Thoracic aorta (tissue), 2 donors: ENCODE data around the gene AQP11. TPM values are rescaled to one million over a fixed set of nuclear protein-coding genes. Genes with fewer than 3 reads are reported as not detected.
"Not testable (repeated sequence)": the region's sequence is repeated elsewhere in the genome, so short reads cannot be mapped to it uniquely, and the experiment has no call there.

Experiments
- ATAC-seq: fragments of 150-250 bp; one replicate; pipeline ENCODE4 v1.8.0; 2017; ENCODE audit warnings: low read depth; ENCODE audit not compliant: insufficient number of reproducible peaks, low FRiP score
- DNase-seq: peaks from one replicate; pipeline ENCODE4 v3.0.0-alpha.2; 2020; ENCODE audit warnings: low spot score
- H3K27ac ChIP-seq, 2 donors: fragments of 200-600 bp; sonication (generic); 1 replicate in 1 of 2; 2 replicates in 1 of 2; pipeline ENCODE4 v1.5.1; 2016; ENCODE audit warnings: mild to moderate bottlenecking in 2 of 2, moderate library complexity in 2 of 2
- H3K27me3 ChIP-seq: fragments of 200-600 bp; sonication (generic); replicated peaks from 2 replicates; pipeline ENCODE4 v1.6.0; 2016; ENCODE audit warnings: mild to moderate bottlenecking; ENCODE audit not compliant: insufficient read depth
- H3K36me3 ChIP-seq: fragments of 200-600 bp; sonication (generic); one replicate; pipeline ENCODE4 v1.5.1; 2016
- H3K4me1 ChIP-seq, 2 donors: fragments of 200-600 bp; sonication (generic); 1 replicate in 1 of 2; 2 replicates in 1 of 2; pipeline versions ENCODE4 v1.5.1 to v1.6.0; 2016; ENCODE audit warnings: low read depth in 2 of 2, mild to moderate bottlenecking in 1 of 2; ENCODE audit not compliant: control insufficient read depth in 1 of 2
- H3K4me3 ChIP-seq: fragments of 200-600 bp; sonication (generic); 2 replicates; pipeline ENCODE4 v1.5.1; 2016; ENCODE audit warnings: mild to moderate bottlenecking
- H3K9me3 ChIP-seq: fragments of 200-600 bp; sonication (generic); 2 replicates; pipeline ENCODE4 v1.5.1; 2016
- total RNA-seq, 2 donors: library from RNA; depleted of rRNA; stranded (reverse); fragments of >200 nt; gene quantifications; one replicate each; pipeline versions ENCODE4 v1.1.0 to v1.2.3, GENCODE V29; 2016
- TF ChIP-seq, protein P1 (sequence below): fragments of 200-600 bp; sonication (generic); IDR thresholded peaks from one replicate; pipeline ENCODE4 v1.5.1; 2019; ENCODE audit warnings: antibody characterized with exemption

The AQP11 gene
- total RNA-seq, 2 donors from 2014 or later, result not detected

DNA sequence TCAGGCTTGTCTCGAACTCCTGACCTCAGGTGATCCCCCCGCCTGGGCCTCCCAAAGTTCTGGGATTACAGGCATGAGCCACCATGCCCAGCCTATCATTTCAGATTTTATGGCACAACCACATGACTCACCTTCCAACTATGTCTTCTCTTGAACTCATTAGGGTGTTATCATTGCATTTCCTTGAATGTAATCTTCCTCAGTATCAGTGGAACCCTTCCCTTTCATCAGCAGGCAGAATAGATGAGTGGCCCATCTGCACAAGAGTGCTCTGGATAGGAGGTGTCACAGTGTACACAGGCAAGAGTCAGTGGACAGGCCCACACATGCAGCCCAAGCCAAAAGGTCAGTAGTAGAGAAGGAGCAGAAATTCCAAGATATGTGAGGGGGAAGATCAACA is 29.1 kb upstream of the AQP11 start:
- no peak overlapping the region for H3K27ac ChIP-seq
- no peaks in the 10 kb centered on the region for H3K4me1 ChIP-seq
- TF ChIP-seq, protein P1, sequence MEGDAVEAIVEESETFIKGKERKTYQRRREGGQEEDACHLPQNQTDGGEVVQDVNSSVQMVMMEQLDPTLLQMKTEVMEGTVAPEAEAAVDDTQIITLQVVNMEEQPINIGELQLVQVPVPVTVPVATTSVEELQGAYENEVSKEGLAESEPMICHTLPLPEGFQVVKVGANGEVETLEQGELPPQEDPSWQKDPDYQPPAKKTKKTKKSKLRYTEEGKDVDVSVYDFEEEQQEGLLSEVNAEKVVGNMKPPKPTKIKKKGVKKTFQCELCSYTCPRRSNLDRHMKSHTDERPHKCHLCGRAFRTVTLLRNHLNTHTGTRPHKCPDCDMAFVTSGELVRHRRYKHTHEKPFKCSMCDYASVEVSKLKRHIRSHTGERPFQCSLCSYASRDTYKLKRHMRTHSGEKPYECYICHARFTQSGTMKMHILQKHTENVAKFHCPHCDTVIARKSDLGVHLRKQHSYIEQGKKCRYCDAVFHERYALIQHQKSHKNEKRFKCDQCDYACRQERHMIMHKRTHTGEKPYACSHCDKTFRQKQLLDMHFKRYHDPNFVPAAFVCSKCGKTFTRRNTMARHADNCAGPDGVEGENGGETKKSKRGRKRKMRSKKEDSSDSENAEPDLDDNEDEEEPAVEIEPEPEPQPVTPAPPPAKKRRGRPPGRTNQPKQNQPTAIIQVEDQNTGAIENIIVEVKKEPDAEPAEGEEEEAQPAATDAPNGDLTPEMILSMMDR, result no peak
- no peaks in the 10 kb centered on the region for H3K9me3 ChIP-seq
- no peak overlapping the region for H3K4me3 ChIP-seq
- no peaks in the 10 kb centered on the region for H3K36me3 ChIP-seq
- no peak for ATAC-seq
- no peak for DNase-seq
- H3K27me3 ChIP-seq, result no peaks in the 10 kb centered on the region

DNA sequence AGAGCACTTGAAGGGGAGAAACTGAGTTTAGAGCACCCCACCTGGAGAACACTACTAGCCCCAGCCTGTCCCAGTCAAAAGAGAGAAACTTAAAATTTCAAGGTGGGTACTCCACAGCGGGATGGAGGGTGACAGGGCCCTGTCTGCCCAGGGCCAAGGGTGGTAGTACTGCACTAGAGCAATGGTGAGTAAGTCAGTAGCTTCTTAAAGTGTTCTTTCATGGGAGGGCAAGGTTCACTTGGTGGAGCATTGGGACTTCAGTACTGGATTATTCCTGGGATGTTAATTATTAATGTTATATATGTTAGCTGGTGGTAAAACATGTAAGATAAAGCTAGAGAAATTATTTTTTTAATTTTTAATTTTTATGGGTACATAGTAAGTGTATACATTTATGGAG is 28.5 kb upstream of the AQP11 start:
- H3K4me3 ChIP-seq, result no peak overlapping the region
- ATAC-seq (no peak), DNase-seq (no peak)
- no peaks in the 10 kb centered on the region for H3K27me3 ChIP-seq
- H3K4me1 ChIP-seq, result no peaks in the 10 kb centered on the region
- H3K27ac ChIP-seq, result no peak overlapping the region
- no peaks in the 10 kb centered on the region for H3K9me3 ChIP-seq
- TF ChIP-seq, protein P1, result no peak
- H3K36me3 ChIP-seq, result no peaks in the 10 kb centered on the region

DNA sequence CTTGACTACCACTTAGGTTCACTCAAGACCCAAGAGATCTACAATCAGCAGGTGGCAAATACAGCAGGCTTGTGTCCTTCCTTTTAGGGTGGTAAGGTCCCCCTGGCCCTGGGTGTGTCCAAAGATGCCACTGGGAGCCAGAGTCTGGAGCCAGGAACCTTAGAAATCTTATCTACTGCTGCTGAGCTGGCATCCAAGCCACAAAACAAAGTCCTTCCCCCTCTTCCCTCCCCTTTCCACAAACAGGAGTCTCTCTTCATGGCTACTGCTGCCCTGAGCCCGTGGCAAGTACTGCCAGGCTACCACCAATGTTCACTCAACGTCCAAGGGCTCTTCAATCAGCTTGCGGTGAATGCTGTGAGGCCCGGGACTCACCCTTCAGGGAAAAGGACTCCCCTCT is 21.4 kb upstream of the AQP11 start:
- Histone ChIP-seq H3K9me3 (no peaks in the 10 kb centered on the region), H3K36me3 (no peaks in the 10 kb centered on the region), H3K27ac (no peak overlapping the region), H3K27me3 (no peaks in the 10 kb centered on the region), H3K4me1 (no peaks in the 10 kb centered on the region), H3K4me3 (no peak overlapping the region)
- TF ChIP-seq, protein P1, result no peak
- ATAC-seq (no peak), DNase-seq (no peak)

DNA sequence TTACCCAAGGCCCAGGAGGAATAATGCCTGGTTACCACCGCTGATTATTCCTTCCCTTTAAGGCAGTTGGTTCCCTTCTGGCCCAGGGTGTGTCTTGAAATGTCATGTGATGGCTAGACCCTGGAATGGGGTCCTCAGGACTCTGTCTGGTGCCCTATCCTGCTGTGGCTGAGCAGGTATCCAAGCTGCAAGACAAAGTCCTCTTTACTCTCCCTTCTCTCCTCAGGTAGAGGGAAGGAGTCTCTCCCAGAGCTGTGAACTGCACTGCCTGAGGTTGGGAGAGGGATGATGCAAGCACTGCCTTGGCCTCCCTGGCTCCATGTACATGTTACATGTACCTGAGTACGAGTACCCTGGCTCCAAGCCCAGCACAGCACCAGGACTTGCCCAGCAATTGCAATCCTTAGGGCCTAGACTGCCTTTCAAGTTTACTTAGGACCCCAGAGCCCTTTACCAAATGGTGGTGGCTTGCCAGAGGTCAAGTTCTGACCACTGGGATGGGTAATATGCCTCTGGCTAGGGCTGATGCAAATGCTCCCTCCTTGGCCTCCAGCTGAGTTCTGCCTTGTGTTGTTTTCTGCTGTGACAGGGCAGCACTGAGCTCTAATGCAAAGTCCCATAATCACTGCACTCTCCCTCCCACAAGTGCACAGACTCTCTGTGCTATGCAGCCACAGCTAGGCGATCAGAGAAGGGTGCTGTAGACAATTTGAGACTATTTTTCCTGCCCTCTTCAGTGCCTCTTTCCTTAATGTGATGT is 20.7 kb upstream of the AQP11 start:
- DNase-seq, result no peak
- Histone ChIP-seq H3K27ac (no peak overlapping the region), H3K27me3 (no peaks in the 10 kb centered on the region), H3K4me1 (no peaks in the 10 kb centered on the region), H3K4me3 (no peak overlapping the region), H3K9me3 (no peaks in the 10 kb centered on the region), H3K36me3 (no peaks in the 10 kb centered on the region)
- TF ChIP-seq, protein P1, result no peak
- no peak for ATAC-seq

DNA sequence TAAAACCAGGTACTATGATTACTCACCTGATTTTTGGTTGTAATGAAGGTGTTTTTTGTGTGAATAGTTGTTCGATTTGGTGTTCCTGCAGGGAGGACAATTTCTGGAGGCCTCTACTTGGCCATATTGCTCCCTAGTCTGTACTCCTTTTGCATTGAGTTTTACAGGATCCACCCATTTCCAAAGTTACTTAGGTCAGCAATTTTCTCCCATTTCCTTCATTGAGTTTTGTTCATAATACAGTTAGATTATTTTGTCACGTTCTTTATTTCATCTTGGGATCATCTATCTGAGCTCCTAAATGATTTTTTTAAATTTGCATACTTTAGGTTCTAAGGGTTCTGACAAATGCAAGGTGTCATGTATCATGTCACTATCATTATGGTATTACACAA is 20.1 kb upstream of the AQP11 start:
- H3K4me3 ChIP-seq, result no peak overlapping the region
- no peak for DNase-seq
- TF ChIP-seq, protein P1, result no peak

DNA sequence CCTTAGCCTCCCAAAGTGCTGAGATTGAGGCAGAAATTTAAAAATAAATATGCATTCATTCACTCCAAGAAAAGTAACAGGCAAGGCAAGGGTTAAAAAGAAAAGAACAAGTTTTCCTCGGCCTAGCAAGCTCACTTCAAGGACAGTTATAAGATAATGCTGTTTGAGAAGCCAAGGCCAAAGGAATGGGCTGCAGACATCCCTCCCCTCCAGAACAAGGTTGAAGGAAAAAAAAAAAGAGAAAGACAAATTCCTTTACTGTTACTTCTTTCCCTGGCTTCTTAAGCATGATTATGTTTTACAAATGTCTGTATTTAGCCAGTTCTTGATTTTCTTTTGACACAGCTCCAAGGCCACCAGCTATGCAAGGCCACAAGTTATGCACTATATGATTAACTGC is 18.9 kb upstream of the AQP11 start:
- not testable (repeated sequence) for H3K36me3 ChIP-seq, ATAC-seq, H3K4me1 ChIP-seq, H3K4me3 ChIP-seq, DNase-seq, H3K9me3 ChIP-seq, H3K27ac ChIP-seq, H3K27me3 ChIP-seq

More for the DNA sequence above, 20.1 kb upstream of the AQP11 start:
- H3K9me3 ChIP-seq, result no peaks in the 10 kb centered on the region
- no peak overlapping the region for H3K27ac ChIP-seq
- no peaks in the 10 kb centered on the region for H3K4me1 ChIP-seq
- H3K36me3 ChIP-seq, result no peaks in the 10 kb centered on the region
- H3K27me3 ChIP-seq, result no peaks in the 10 kb centered on the region
- no peak for ATAC-seq

DNA sequence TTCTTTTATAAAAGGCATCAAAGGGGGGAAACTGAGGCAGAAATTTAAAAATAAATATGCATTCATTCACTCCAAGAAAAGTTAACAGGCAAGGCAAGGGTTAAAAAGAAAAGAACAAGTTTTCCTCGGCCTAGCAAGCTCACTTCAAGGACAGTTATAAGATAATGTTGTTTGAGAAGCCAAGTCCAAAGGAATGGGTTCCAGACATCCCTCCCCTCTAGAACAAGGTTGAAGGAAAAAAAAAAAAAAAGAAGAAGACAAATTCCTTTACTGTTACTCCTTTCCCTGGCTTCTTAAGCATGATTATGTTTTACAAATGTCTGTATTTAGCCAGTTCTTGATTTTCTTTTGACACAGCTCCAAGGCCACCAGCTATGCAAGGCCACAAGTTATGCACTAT is 14.3 kb upstream of the AQP11 start:
- not testable (repeated sequence) for H3K9me3 ChIP-seq, H3K27me3 ChIP-seq, H3K36me3 ChIP-seq, ATAC-seq, H3K27ac ChIP-seq, DNase-seq, H3K4me1 ChIP-seq, H3K4me3 ChIP-seq
